Measurements from ENCODE around the gene RPTOR.

The RPTOR gene

GRCh38 chr17:80963812-80964543 is 419.3 kb downstream of the RPTOR start:
- TF ChIP-seq, protein P1, sequence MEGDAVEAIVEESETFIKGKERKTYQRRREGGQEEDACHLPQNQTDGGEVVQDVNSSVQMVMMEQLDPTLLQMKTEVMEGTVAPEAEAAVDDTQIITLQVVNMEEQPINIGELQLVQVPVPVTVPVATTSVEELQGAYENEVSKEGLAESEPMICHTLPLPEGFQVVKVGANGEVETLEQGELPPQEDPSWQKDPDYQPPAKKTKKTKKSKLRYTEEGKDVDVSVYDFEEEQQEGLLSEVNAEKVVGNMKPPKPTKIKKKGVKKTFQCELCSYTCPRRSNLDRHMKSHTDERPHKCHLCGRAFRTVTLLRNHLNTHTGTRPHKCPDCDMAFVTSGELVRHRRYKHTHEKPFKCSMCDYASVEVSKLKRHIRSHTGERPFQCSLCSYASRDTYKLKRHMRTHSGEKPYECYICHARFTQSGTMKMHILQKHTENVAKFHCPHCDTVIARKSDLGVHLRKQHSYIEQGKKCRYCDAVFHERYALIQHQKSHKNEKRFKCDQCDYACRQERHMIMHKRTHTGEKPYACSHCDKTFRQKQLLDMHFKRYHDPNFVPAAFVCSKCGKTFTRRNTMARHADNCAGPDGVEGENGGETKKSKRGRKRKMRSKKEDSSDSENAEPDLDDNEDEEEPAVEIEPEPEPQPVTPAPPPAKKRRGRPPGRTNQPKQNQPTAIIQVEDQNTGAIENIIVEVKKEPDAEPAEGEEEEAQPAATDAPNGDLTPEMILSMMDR (IDR thresholded peaks at IDR 0.05; ENCODE audit: control insufficient read depth, extremely low read depth, insufficient read depth): no peak
- no peak overlapping the region for H3K4me3 ChIP-seq (ENCODE audit: low read depth, low read length)
- DNase-seq (ENCODE audit: low read depth): no peak

- no peak overlapping the region for H3K4me3 ChIP-seq (ENCODE audit: low read depth, low read length)
- DNase-seq (ENCODE audit: low read depth): no peak
- TF ChIP-seq, protein P1 (IDR thresholded peaks at IDR 0.05; ENCODE audit: control insufficient read depth, extremely low read depth, insufficient read depth): no peak
Measured at GRCh38 chr17:80964544-80964856, 419.9 kb downstream of the RPTOR start.

DNA sequence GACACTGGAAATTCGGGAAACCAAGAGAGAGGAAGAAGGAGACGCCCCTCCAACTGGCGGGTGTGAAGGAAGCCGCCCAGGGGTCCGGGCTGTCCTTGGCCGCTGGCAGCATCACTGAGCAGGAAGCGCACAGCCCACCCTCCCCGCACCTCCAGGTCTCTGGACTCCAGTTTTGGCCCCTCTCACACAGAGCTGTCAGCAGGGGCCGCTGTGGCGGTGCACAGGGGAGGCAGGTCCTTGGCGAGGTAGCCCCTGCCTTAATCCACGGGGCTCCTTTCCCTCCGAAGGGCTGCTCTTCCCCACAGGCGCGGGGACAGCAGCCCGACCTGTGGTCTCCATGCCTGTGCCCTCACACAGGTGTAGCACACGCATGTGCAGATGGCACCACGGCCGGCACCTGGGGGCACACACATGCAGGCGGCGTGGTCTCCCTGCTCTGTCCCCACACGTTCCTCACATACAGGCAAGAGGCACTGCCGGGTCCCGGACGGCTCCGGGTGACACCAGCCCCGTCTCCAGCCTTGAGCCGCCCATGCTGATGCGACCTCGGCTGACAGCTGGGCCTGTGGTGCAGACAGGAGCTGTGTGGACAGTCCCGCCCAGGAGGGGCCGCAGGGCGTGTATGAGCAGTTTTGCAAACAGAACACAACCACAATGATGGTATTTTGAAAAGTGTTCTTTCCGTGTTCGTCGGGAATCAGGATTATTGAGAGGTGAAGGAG is 420.4 kb downstream of the RPTOR start:
- DNase-seq (ENCODE audit: low read depth): no peak
- TF ChIP-seq, protein P1 (IDR thresholded peaks at IDR 0.05; ENCODE audit: control insufficient read depth, extremely low read depth, insufficient read depth): no peak
- H3K4me3 ChIP-seq (ENCODE audit: low read depth, low read length): no peak overlapping the region

DNA sequence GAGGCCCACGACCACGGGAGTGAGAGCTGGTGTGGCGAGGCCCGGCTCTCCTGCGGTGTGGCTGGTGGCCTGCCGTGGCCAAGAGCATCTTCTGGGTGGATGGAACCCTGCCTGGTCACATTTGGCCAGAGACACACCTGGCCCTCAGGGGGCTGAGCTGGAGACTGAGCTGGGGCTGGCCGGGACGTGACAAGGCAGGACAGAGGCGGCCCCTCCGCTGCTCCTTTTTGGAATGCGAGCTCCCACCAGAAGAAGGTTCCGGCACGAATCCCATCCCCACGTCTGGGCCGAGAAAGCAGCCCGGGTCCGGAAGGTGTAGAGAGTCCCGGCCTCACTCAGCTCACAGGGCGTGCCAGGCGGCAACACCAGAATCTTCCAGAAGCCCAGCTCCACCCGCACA is 421.0 kb downstream of the RPTOR start:
- DNase-seq (ENCODE audit: low read depth): no peak
- H3K4me3 ChIP-seq (ENCODE audit: low read depth, low read length): no peak overlapping the region
- TF ChIP-seq, protein P1 (IDR thresholded peaks at IDR 0.05; ENCODE audit: control insufficient read depth, extremely low read depth, insufficient read depth): no peak

DNA sequence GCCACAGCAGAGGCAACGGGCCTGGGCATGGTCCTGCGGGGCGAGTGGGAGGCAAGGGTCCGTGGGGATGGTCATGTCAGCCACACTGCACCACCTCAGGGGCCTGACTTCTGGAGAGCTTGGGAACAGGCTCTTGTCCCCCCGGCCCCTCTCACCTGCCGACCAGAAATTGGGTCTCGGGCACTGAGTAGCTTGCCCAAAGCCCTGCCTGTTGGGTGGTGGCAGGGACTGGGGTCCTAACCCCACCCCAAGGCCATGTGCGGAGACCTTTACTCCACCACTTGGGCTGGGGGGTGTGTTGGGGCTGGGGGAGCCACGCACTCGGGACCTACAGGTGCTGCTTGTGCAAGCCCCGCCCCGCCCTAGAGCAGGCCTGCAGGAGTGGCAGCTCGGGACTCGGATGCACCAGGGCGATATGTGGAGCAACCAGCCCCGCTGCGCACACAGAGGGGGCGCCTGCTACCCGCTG is 422.8 kb downstream of the RPTOR start:
- DNase-seq (ENCODE audit: low read depth): no peak
- TF ChIP-seq, protein P1 (IDR thresholded peaks at IDR 0.05; ENCODE audit: control insufficient read depth, extremely low read depth, insufficient read depth): no peak
- no peak overlapping the region for H3K4me3 ChIP-seq (ENCODE audit: low read depth, low read length)

GRCh38 chr17:80968602-80969029 is 424.0 kb downstream of the RPTOR start:
- H3K4me3 ChIP-seq (ENCODE audit: low read depth, low read length): no peak overlapping the region
- TF ChIP-seq, protein P1 (IDR thresholded peaks at IDR 0.05; ENCODE audit: control insufficient read depth, extremely low read depth, insufficient read depth): no peak
- no peak for DNase-seq (ENCODE audit: low read depth)

All from LNCaP clone FGC (cell line).